Measurements from ENCODE around the gene STN1.

GRCh38 chr10:103855852-103856796, 61.9 kb downstream of the STN1 start:
- no peak for TF ChIP-seq POLR2A (IDR thresholded peaks at IDR 0.05; ENCODE audit: low read depth, low read length)
- TF ChIP-seq POLR2AphosphoS5 (IDR thresholded peaks at IDR 0.05; ENCODE audit: low read depth, low read length) = no peak

Measured in GM12891 (cell line).